Measurements from ENCODE around the gene XIRP1.

DNA sequence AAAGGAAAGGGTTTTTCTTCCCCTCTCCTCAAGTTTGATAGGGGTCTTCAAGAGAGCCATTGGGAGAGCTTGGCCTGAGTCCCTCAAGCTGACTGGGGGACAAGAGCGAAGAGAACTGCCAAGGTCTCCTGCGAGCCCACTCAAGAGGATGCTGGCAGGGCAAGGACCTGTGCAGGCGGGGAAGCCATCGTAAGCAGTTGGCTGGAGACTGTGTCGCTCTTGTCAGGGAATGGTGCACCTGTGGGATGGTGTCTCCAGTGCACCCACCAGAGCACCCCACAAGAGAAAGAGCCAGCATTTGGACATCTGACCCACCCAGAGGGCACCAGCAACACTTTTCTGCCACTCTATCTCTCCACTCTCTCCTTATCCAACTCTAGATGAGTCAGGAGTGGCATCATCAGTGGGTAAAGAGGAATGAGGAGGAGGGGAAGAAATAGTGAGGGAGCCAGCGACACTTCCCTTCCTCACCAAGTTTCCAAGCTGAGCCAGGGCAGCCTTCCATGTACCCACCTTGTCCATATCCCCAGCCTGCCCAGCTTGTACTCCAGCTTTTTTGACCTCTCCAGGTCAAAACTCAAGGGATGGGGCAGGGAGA is 13.6 kb upstream of the XIRP1 start:
- no peak for TF ChIP-seq CTCF (IDR thresholded peaks at IDR 0.05)
- no peak for TF ChIP-seq POLR2A (IDR thresholded peaks at IDR 0.05)

Measured in uterus (tissue), 2 donors.